ENCODE measurements around the gene SPON1.

DNA sequence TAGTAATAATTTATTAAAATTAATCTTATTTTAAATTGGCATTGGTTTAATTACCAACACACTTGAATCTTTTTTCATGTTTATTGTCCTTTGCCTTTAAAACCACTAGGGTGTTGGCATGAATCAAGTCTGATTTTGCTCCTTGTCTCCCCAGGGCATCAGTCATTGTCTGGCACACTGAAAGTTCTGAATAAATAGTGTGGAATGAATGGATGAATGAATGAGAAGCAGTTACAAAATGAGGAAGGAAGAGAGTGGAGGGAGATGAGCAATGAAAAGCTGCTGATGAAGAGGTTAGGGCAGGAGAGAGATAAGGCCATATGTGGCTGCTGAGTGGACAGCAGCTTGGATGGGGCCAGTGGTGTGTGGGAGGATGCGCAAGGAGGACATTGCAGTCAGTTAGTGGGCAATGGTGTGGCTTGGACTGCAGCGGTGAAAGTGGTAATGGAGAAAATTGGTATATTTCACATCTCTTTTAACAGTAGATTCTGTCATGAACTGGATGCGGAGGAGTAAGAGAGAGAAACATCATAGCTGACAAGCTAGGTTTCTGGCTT lies 132.0 kb downstream of the SPON1 start:
- TF ChIP-seq, protein P1, sequence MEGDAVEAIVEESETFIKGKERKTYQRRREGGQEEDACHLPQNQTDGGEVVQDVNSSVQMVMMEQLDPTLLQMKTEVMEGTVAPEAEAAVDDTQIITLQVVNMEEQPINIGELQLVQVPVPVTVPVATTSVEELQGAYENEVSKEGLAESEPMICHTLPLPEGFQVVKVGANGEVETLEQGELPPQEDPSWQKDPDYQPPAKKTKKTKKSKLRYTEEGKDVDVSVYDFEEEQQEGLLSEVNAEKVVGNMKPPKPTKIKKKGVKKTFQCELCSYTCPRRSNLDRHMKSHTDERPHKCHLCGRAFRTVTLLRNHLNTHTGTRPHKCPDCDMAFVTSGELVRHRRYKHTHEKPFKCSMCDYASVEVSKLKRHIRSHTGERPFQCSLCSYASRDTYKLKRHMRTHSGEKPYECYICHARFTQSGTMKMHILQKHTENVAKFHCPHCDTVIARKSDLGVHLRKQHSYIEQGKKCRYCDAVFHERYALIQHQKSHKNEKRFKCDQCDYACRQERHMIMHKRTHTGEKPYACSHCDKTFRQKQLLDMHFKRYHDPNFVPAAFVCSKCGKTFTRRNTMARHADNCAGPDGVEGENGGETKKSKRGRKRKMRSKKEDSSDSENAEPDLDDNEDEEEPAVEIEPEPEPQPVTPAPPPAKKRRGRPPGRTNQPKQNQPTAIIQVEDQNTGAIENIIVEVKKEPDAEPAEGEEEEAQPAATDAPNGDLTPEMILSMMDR (IDR thresholded peaks at IDR 0.05; ENCODE audit: low read depth, low read length, missing input control) = no peak
- TF ChIP-seq REST (IDR thresholded peaks at IDR 0.05) (no peak), YY1 (IDR thresholded peaks at IDR 0.05) (no peak)
